Measurements from ENCODE around the gene ZNF552. TPM values are rescaled to one million over a fixed set of nuclear protein-coding genes. Genes with fewer than 3 reads are reported as not detected.
A peak's percentile ranks its signal among the peaks of the same experiment; 100 is the strongest.

ZNF552 gene
- total and polyA plus RNA-seq, 7 experiments from 2014 or later = 10.6 to 21.9 (median 16.3) TPM

GRCh38 chr19:57776764-57777296 is 37.9 kb downstream of the ZNF552 start:
- POLR2A ChIA-PET = no interaction called here

GRCh38 chr19:57773488-57773887 is 41.2 kb downstream of the ZNF552 start:
- peaks cover 28 to 69% (median 30%) of the 10 kb centered on the region in 3 experiments for H3K36me3 ChIP-seq (ENCODE audit: control insufficient read depth in 2 of 3, insufficient read depth in 3 of 3, low read length in 3 of 3)
- ATAC-seq = no peak

More at GRCh38 chr19:57776764-57777296, 37.9 kb downstream of the ZNF552 start:
- peaks cover 0 to 32% (median 15%) of the 10 kb centered on the region in 7 donors for H3K4me1 Mint-ChIP-seq
- DNase-seq (no peak), ATAC-seq (no peak)
- Histone ChIP-seq H3K4me3 (ENCODE audit: low read length) (no peak overlapping the region), H3K27ac (ENCODE audit: low read depth, low read length) (no peak overlapping the region), H3K9me3 (ENCODE audit: control insufficient read depth in 2 of 3, low read length in 3 of 3) (peaks cover 27 to 88% (median 69%) of the 10 kb centered on the region in 3 experiments), H3K4me1 (ENCODE audit: control insufficient read depth in 2 of 2, insufficient read depth in 2 of 2, low read length in 2 of 2) (no peaks in the 10 kb centered on the region), H3K36me3 (ENCODE audit: control insufficient read depth in 2 of 3, insufficient read depth in 3 of 3, low read length in 3 of 3) (peaks cover 53 to 91% (median 53%) of the 10 kb centered on the region in 3 experiments), H3K27me3 (ENCODE audit: control insufficient read depth in 2 of 2, insufficient read depth in 2 of 2, low read length in 2 of 2) (no peaks in the 10 kb centered on the region)
- no peaks in the 10 kb centered on the region for H3K27me3 Mint-ChIP-seq
- H3K36me3 Mint-ChIP-seq = peaks cover 63 to 90% (median 87%) of the 10 kb centered on the region in 5 donors
- H3K27ac Mint-ChIP-seq = peak overlapping the region in 1 of 9 donors; percentile 42
- CTCF ChIA-PET = no interaction called here
- peaks cover 18 to 95% (median 83%) of the 10 kb centered on the region in 11 donors for H3K9me3 Mint-ChIP-seq
- peak overlapping the region in 3 of 10 donors; percentile 4 to 32 (median 25) for H3K4me3 Mint-ChIP-seq
- intact Hi-C loops (cut with micrococcal nuclease) = no loop called here

GRCh38 chr19:57771417-57771816 is 43.3 kb downstream of the ZNF552 start:
- Mint-ChIP-seq H3K36me3 (peaks cover 24 to 71% (median 61%) of the 10 kb centered on the region in 5 donors), H3K9me3 (peaks cover 4 to 77% (median 56%) of the 10 kb centered on the region in 11 donors), H3K4me3 (peak overlapping the region; percentile 6 to 97 (median 70)), H3K27ac (peak overlapping the region in 1 of 9 donors; percentile 79), H3K27me3 (no peaks in the 10 kb centered on the region), H3K4me1 (peaks cover 8 to 50% (median 38%) of the 10 kb centered on the region in 7 donors)
- H3K27me3 ChIP-seq (ENCODE audit: control insufficient read depth in 2 of 2, insufficient read depth in 2 of 2, low read length in 2 of 2) = no peaks in the 10 kb centered on the region
- DNase-seq (no peak), ATAC-seq (no peak)
- ChIA-PET POLR2A (no interaction called here), CTCF (no interaction called here)
- H3K9me3 ChIP-seq (ENCODE audit: control insufficient read depth in 2 of 3, low read length in 3 of 3) = peaks cover 0 to 41% (median 27%) of the 10 kb centered on the region in 3 experiments
- H3K4me3 ChIP-seq (ENCODE audit: low read length) = no peak overlapping the region
- peaks cover 10 to 48% (median 11%) of the 10 kb centered on the region in 3 experiments for H3K36me3 ChIP-seq (ENCODE audit: control insufficient read depth in 2 of 3, insufficient read depth in 3 of 3, low read length in 3 of 3)
- no peak overlapping the region for H3K27ac ChIP-seq (ENCODE audit: low read depth, low read length)
- peaks cover 6 to 12% of the 10 kb centered on the region in 2 donors for H3K4me1 ChIP-seq (ENCODE audit: control insufficient read depth in 2 of 2, insufficient read depth in 2 of 2, low read length in 2 of 2)
- intact Hi-C loops (cut with micrococcal nuclease) = no loop called here

More at GRCh38 chr19:57773488-57773887, 41.2 kb downstream of the ZNF552 start:
- Histone ChIP-seq H3K4me3 (ENCODE audit: low read length) (no peak overlapping the region), H3K4me1 (ENCODE audit: control insufficient read depth in 2 of 2, insufficient read depth in 2 of 2, low read length in 2 of 2) (peaks cover 6 to 12% of the 10 kb centered on the region in 2 donors), H3K9me3 (ENCODE audit: control insufficient read depth in 2 of 3, low read length in 3 of 3) (peaks cover 11 to 62% (median 37%) of the 10 kb centered on the region in 3 experiments), H3K27me3 (ENCODE audit: control insufficient read depth in 2 of 2, insufficient read depth in 2 of 2, low read length in 2 of 2) (no peaks in the 10 kb centered on the region), H3K27ac (ENCODE audit: low read depth, low read length) (no peak overlapping the region)
- intact Hi-C loops (cut with micrococcal nuclease) = no loop called here
- CTCF ChIA-PET = no interaction called here
- peak overlapping the region in 2 of 9 donors; percentile 74 to 78 for H3K27ac Mint-ChIP-seq
- H3K4me3 Mint-ChIP-seq = peak overlapping the region in 5 of 10 donors; percentile 15 to 72 (median 27)
- peaks cover 8 to 58% (median 38%) of the 10 kb centered on the region in 7 donors for H3K4me1 Mint-ChIP-seq
- peaks cover 39 to 82% (median 78%) of the 10 kb centered on the region in 5 donors for H3K36me3 Mint-ChIP-seq
- H3K9me3 Mint-ChIP-seq = peaks cover 10 to 87% (median 71%) of the 10 kb centered on the region in 11 donors
- DNase-seq = no peak
- POLR2A ChIA-PET = interaction anchor here (0.6 kb wide), 1 partner anchor 327 kb away, joined by 3 read pairs; no protein-coding TSS in a partner anchor
- no peaks in the 10 kb centered on the region for H3K27me3 Mint-ChIP-seq

GRCh38 chr19:57769345-57770131 is 45.2 kb downstream of the ZNF552 start, which contains the start of gene ZNF586:
ZNF586 (plus strand) TSS chr19:57769676; CDS start chr19:57769843, 167 bp downstream.
- Mint-ChIP-seq H3K9me3 (peaks cover 4 to 70% (median 44%) of the 10 kb centered on the region in 11 donors), H3K4me3 (peak within 1 kb of the TSS; percentile 90 to 98 (median 96)), H3K27ac (peak within 1 kb of the TSS; percentile 79 to 97 (median 94)), H3K27me3 (no peaks in the 10 kb centered on the region), H3K4me1 (peaks cover 8 to 47% (median 38%) of the 10 kb centered on the region in 7 donors), H3K36me3 (peaks cover 16 to 63% (median 57%) of the 10 kb centered on the region in 5 donors)
- Histone ChIP-seq H3K4me3 (ENCODE audit: low read length) (peak within 1 kb of the TSS; percentile 91), H3K27ac (ENCODE audit: low read depth, low read length) (peak within 1 kb of the TSS; percentile 86), H3K4me1 (ENCODE audit: control insufficient read depth in 2 of 2, insufficient read depth in 2 of 2, low read length in 2 of 2) (peaks cover 6 to 12% of the 10 kb centered on the region in 2 donors), H3K9me3 (ENCODE audit: control insufficient read depth in 2 of 3, low read length in 3 of 3) (peaks cover 0 to 22% (median 16%) of the 10 kb centered on the region in 3 experiments), H3K36me3 (ENCODE audit: control insufficient read depth in 2 of 3, insufficient read depth in 3 of 3, low read length in 3 of 3) (peaks cover 4 to 30% (median 5%) of the 10 kb centered on the region in 3 experiments), H3K27me3 (ENCODE audit: control insufficient read depth in 2 of 2, insufficient read depth in 2 of 2, low read length in 2 of 2) (no peaks in the 10 kb centered on the region)
- ChIA-PET CTCF (interaction anchor here (0.7 kb wide), 1 partner anchor 381 kb away, joined by 3 read pairs; the partner anchor contains the start of gene ZNF329), POLR2A (interaction anchor here (0.6 to 1.8 kb wide), 16 partner anchors 10 to 1644 kb away, joined by 3 to 8 read pairs (median 4); partner anchors contain the start of genes ZNF274, ZNF417, ZNF552 and ZNF606)
- peak; percentile 99 for ATAC-seq
- intact Hi-C loops (cut with micrococcal nuclease) = loop anchor here (1.0 to 5.0 kb wide), 14 partner anchors 23 to 210 kb away; partner anchors contain the start of genes ZNF551 (in 2 of the 2), ZNF671 (in 2 of the 2), ZNF776 (in 2 of the 2) and ZNF134 (in 1 of the 2)
- DNase-seq = peak; percentile 64 to 89 (median 82)

- H3K4me1 ChIP-seq (ENCODE audit: control insufficient read depth in 2 of 2, insufficient read depth in 2 of 2, low read length in 2 of 2) = no peaks in the 10 kb centered on the region
- Mint-ChIP-seq H3K4me1 (no peaks in the 10 kb centered on the region), H3K27ac (no peak overlapping the region), H3K27me3 (no peaks in the 10 kb centered on the region), H3K4me3 (no peak overlapping the region), H3K36me3 (peaks cover 20 to 90% (median 85%) of the 10 kb centered on the region in 5 donors), H3K9me3 (peaks cover 11 to 95% (median 53%) of the 10 kb centered on the region in 11 donors)
- DNase-seq = no peak
- H3K9me3 ChIP-seq (ENCODE audit: control insufficient read depth in 2 of 3, low read length in 3 of 3) = peaks cover 22 to 63% (median 38%) of the 10 kb centered on the region in 3 experiments
- ATAC-seq = no peak
- no peak overlapping the region for H3K27ac ChIP-seq (ENCODE audit: low read depth, low read length)
- no peaks in the 10 kb centered on the region for H3K27me3 ChIP-seq (ENCODE audit: control insufficient read depth in 2 of 2, insufficient read depth in 2 of 2, low read length in 2 of 2)
- H3K4me3 ChIP-seq (ENCODE audit: low read length) = no peak overlapping the region
- H3K36me3 ChIP-seq (ENCODE audit: control insufficient read depth in 2 of 3, insufficient read depth in 3 of 3, low read length in 3 of 3) = peaks cover 4 to 68% (median 4%) of the 10 kb centered on the region in 3 experiments
- ChIA-PET POLR2A (no interaction called here), CTCF (no interaction called here)
- intact Hi-C loops (cut with micrococcal nuclease) = no loop called here
These were observed 55.6 kb downstream of the ZNF552 start for GRCh38 chr19:57759096-57759495.

- peaks cover 26 to 92% (median 87%) of the 10 kb centered on the region in 5 donors for H3K36me3 Mint-ChIP-seq
- no peak for DNase-seq
- H3K4me1 Mint-ChIP-seq = no peaks in the 10 kb centered on the region
- no peak overlapping the region for H3K27ac Mint-ChIP-seq
- Histone ChIP-seq H3K27ac (ENCODE audit: low read depth, low read length) (no peak overlapping the region), H3K9me3 (ENCODE audit: control insufficient read depth in 2 of 3, low read length in 3 of 3) (peaks cover 33 to 72% (median 49%) of the 10 kb centered on the region in 3 experiments), H3K4me3 (ENCODE audit: low read length) (no peak overlapping the region), H3K27me3 (ENCODE audit: control insufficient read depth in 2 of 2, insufficient read depth in 2 of 2, low read length in 2 of 2) (no peaks in the 10 kb centered on the region), H3K36me3 (ENCODE audit: control insufficient read depth in 2 of 3, insufficient read depth in 3 of 3, low read length in 3 of 3) (peaks cover 15 to 71% (median 16%) of the 10 kb centered on the region in 3 experiments), H3K4me1 (ENCODE audit: control insufficient read depth in 2 of 2, insufficient read depth in 2 of 2, low read length in 2 of 2) (no peaks in the 10 kb centered on the region)
- H3K27me3 Mint-ChIP-seq = no peaks in the 10 kb centered on the region
- ChIA-PET CTCF (no interaction called here), POLR2A (no interaction called here)
- ATAC-seq = no peak
- peaks cover 11 to 95% (median 64%) of the 10 kb centered on the region in 11 donors for H3K9me3 Mint-ChIP-seq
- intact Hi-C loops (cut with micrococcal nuclease) = no loop called here
- no peak overlapping the region for H3K4me3 Mint-ChIP-seq
These were observed 56.8 kb downstream of the ZNF552 start for GRCh38 chr19:57757941-57758340.

Measured in naive thymus-derived CD4-positive, alpha-beta T cell (primary cell).